Fibroblast of skin of back (primary cell): ENCODE data around the gene POU2AF2. TPM values are rescaled to one million over a fixed set of nuclear protein-coding genes. Genes with fewer than 3 reads are reported as not detected.
"Not testable (repeated sequence)": the region's sequence is repeated elsewhere in the genome, so short reads cannot be mapped to it uniquely, and the experiment has no call there.

Source experiments
- DNase-seq: peaks from one replicate; pipeline ENCODE4 v3.0.0-alpha.2; 2013
- polyA plus RNA-seq, 2 experiments: library from polyadenylated mRNA; unstranded; fragments of 120-200 nt; gene quantifications; one replicate each; pipeline ENCODE4 v1.2.1, GENCODE V29; 2013; ENCODE audit not compliant: insufficient read length in 2 of 2

The POU2AF2 gene
- not detected for polyA plus RNA-seq (2013, experiment 1 of 2; ENCODE audit: insufficient read length)
- not detected for polyA plus RNA-seq (2013, experiment 2 of 2; ENCODE audit: insufficient read length)

- DNase-seq: no peak
Measured at GRCh38 chr11:111245425-111245824, at the start of gene POU2AF2. Gene POU2AF2, plus strand, starts transcription at chr11:111245725. Its CDS starts 129 bp downstream, at chr11:111245854.

GRCh38 chr11:111200010-111200534 is 45.5 kb upstream of the POU2AF2 start:
- DNase-seq: no peak

GRCh38 chr11:111204211-111204610 is 41.3 kb upstream of the POU2AF2 start:
- peak; percentile 76 for DNase-seq

GRCh38 chr11:111205632-111206385 is 39.7 kb upstream of the POU2AF2 start:
- peak; percentile 62 for DNase-seq

GRCh38 chr11:111206472-111206871 is 39.1 kb upstream of the POU2AF2 start:
- DNase-seq: peak; percentile 91

GRCh38 chr11:111207213-111207612 is 38.3 kb upstream of the POU2AF2 start:
- no peak for DNase-seq

GRCh38 chr11:111209543-111210355 is 35.8 kb upstream of the POU2AF2 start:
- no peak for DNase-seq

GRCh38 chr11:111213256-111213655 is 32.3 kb upstream of the POU2AF2 start:
- DNase-seq: no peak

GRCh38 chr11:111220721-111221120 is 24.8 kb upstream of the POU2AF2 start:
- DNase-seq: no peak

GRCh38 chr11:111221208-111221607 is 24.3 kb upstream of the POU2AF2 start:
- DNase-seq: no peak

- DNase-seq: not testable (repeated sequence)
Measured at GRCh38 chr11:111221936-111222335, 23.6 kb upstream of the POU2AF2 start.

GRCh38 chr11:111222821-111223455 is 22.6 kb upstream of the POU2AF2 start:
- not testable (repeated sequence) for DNase-seq

- DNase-seq: no peak
Measured at GRCh38 chr11:111225881-111226280, 19.6 kb upstream of the POU2AF2 start.

- DNase-seq: no peak
Measured at GRCh38 chr11:111229604-111230003, 15.9 kb upstream of the POU2AF2 start.

GRCh38 chr11:111230122-111230465 is 15.4 kb upstream of the POU2AF2 start:
- no peak for DNase-seq

- DNase-seq: no peak
Measured at GRCh38 chr11:111231836-111232235, 13.7 kb upstream of the POU2AF2 start.

- DNase-seq: no peak
Measured at GRCh38 chr11:111236383-111236782, 9.1 kb upstream of the POU2AF2 start.

- DNase-seq: no peak
Measured at GRCh38 chr11:111237926-111238325, 7.6 kb upstream of the POU2AF2 start.

GRCh38 chr11:111246956-111247355 is 1.4 kb downstream of the POU2AF2 start:
- DNase-seq: no peak

- DNase-seq: no peak
Measured at GRCh38 chr11:111250936-111251335, 5.4 kb downstream of the POU2AF2 start.

GRCh38 chr11:111253131-111253530 is 7.6 kb downstream of the POU2AF2 start:
- no peak for DNase-seq

- no peak for DNase-seq
Measured at GRCh38 chr11:111253630-111254029, 8.1 kb downstream of the POU2AF2 start.

- DNase-seq: no peak
Measured at GRCh38 chr11:111258046-111258445, 12.5 kb downstream of the POU2AF2 start.
